Smooth muscle cell (in vitro differentiated cells): ENCODE data around the gene COL18A1. TPM values are rescaled to one million over a fixed set of nuclear protein-coding genes. Genes with fewer than 3 reads are reported as not detected.

ENCODE experiments used
- DNase-seq: peaks from one replicate; lab custom pipeline; 2025; ENCODE audit not compliant: unreplicated experiment; lab: John Stamatoyannopoulos, UW
- H2AFZ ChIP-seq: fragments of 200-600 bp; sonication (generic); 2 replicates; pipeline ENCODE4 v1.6.0; 2016; ENCODE audit warnings: antibody characterized with exemption, low read depth, mild to moderate bottlenecking
- H3F3A ChIP-seq: fragments of 200-600 bp; sonication (generic); 2 replicates; pipeline ENCODE4 v1.6.0; 2017; ENCODE audit warnings: antibody characterized with exemption, low read depth
- H3K27ac ChIP-seq: fragments of 200-600 bp; sonication (generic); 2 replicates; pipeline ENCODE4 v1.5.1; 2016; ENCODE audit warnings: low read depth, mild to moderate bottlenecking
- H3K27me3 ChIP-seq: fragments of 200-600 bp; sonication (generic); 2 replicates; pipeline ENCODE4 v1.6.1; 2016; ENCODE audit warnings: low read depth, mild to moderate bottlenecking
- H3K36me3 ChIP-seq: fragments of 200-600 bp; sonication (generic); 2 replicates; pipeline ENCODE4 v1.5.1; 2016; ENCODE audit warnings: low read depth
- H3K4me1 ChIP-seq: fragments of 200-600 bp; sonication (generic); 2 replicates; pipeline ENCODE4 v1.5.1; 2016; ENCODE audit warnings: low read depth
- H3K4me2 ChIP-seq: fragments of 200-600 bp; sonication (generic); 2 replicates; pipeline ENCODE4 v1.6.0; 2016; ENCODE audit warnings: mild to moderate bottlenecking
- H3K4me3 ChIP-seq: fragments of 200-600 bp; sonication (generic); 2 replicates; pipeline ENCODE4 v1.5.1; 2016; ENCODE audit warnings: mild to moderate bottlenecking
- H3K79me2 ChIP-seq: fragments of 200-600 bp; sonication (generic); 2 replicates; pipeline ENCODE4 v1.6.0; 2016; ENCODE audit warnings: low read depth, mild to moderate bottlenecking
- H3K9ac ChIP-seq: fragments of 200-600 bp; sonication (generic); 2 replicates; pipeline ENCODE4 v1.6.0; 2016; ENCODE audit warnings: low read depth
- H3K9me3 ChIP-seq: fragments of 200-600 bp; sonication (generic); replicated peaks from 2 replicates; pipeline ENCODE4 v1.5.1; 2016; ENCODE audit warnings: low read depth
- H4K20me1 ChIP-seq: fragments of 200-600 bp; sonication (generic); 2 replicates; pipeline ENCODE4 v1.6.0; 2016; ENCODE audit warnings: low read depth
- CTCF ChIP-seq: fragments of 200-600 bp; sonication (generic); IDR thresholded peaks from 2 replicates; pipeline ENCODE4 v1.5.1; 2017; ENCODE audit warnings: borderline replicate concordance, mild to moderate bottlenecking, antibody characterized with exemption; ENCODE audit not compliant: insufficient read depth, poor library complexity, severe bottlenecking
- WGBS: methylation state at CpG from one replicate; pipeline ENCODE4 v1.1.7; 2016; ENCODE audit warnings: low lambda C conversion rate; 5-methylcytosine and 5-hydroxymethylcytosine counted together
- polyA plus RNA-seq: library from polyadenylated mRNA; unstranded; fragments of >200 nt; fragmentation: Nextera tagmentation; extraction: Ambion mirVana; gene quantifications from 2 replicates; pipeline ENCODE4 v1.2.1, GENCODE V29; 2016
- total RNA-seq: library from RNA; depleted of rRNA; stranded (reverse); fragments of >200 nt; gene quantifications from 2 replicates; pipeline ENCODE4 v1.2.3, GENCODE V29; 2014

COL18A1 gene
- total and polyA plus RNA-seq, 2 experiments from 2014 or later = 192 to 485 TPM

- no peaks in the 10 kb centered on the region for H3K9me3 ChIP-seq
- H4K20me1 ChIP-seq = no peaks in the 10 kb centered on the region
- H3F3A ChIP-seq = no peaks in the 10 kb centered on the region
- H3K79me2 ChIP-seq = no peaks in the 10 kb centered on the region
- H3K4me3 ChIP-seq = no peak overlapping the region
- no peak for TF ChIP-seq CTCF
- H3K4me1 ChIP-seq = peaks cover 19% of the 10 kb centered on the region
- no peak for DNase-seq
- WGBS = 93% methylated on average over 18 of the region's 21 CpGs
- H3K27me3 ChIP-seq = no peaks in the 10 kb centered on the region
- no peak overlapping the region for H2AFZ ChIP-seq
- no peak overlapping the region for H3K9ac ChIP-seq
- no peak overlapping the region for H3K27ac ChIP-seq
- H3K4me2 ChIP-seq = no peak overlapping the region
- no peaks in the 10 kb centered on the region for H3K36me3 ChIP-seq
Measured at GRCh38 chr21:45379171-45379900, 25.6 kb upstream of the COL18A1 start.

- H3K4me1 ChIP-seq = peaks cover 19% of the 10 kb centered on the region
- no peaks in the 10 kb centered on the region for H3K36me3 ChIP-seq
- H2AFZ ChIP-seq = no peak overlapping the region
- H4K20me1 ChIP-seq = no peaks in the 10 kb centered on the region
- H3K9ac ChIP-seq = no peak overlapping the region
- H3K27ac ChIP-seq = no peak overlapping the region
- TF ChIP-seq CTCF = no peak
- DNase-seq = no peak
- H3K9me3 ChIP-seq = no peaks in the 10 kb centered on the region
- no peak overlapping the region for H3K4me3 ChIP-seq
- H3K27me3 ChIP-seq = no peaks in the 10 kb centered on the region
- H3F3A ChIP-seq = no peaks in the 10 kb centered on the region
- no peaks in the 10 kb centered on the region for H3K79me2 ChIP-seq
- H3K4me2 ChIP-seq = no peak overlapping the region
- WGBS = 96% methylated on average over 20 of the region's 35 CpGs
Measured at GRCh38 chr21:45379901-45380330, 25.0 kb upstream of the COL18A1 start.

GRCh38 chr21:45380566-45380965, 24.4 kb upstream of the COL18A1 start:
- Histone ChIP-seq H4K20me1 (no peaks in the 10 kb centered on the region), H3K4me2 (no peak overlapping the region), H3K4me3 (no peak overlapping the region), H3K79me2 (no peaks in the 10 kb centered on the region), H3K36me3 (no peaks in the 10 kb centered on the region), H3K27ac (no peak overlapping the region), H3K9me3 (no peaks in the 10 kb centered on the region), H3K4me1 (peaks cover 19% of the 10 kb centered on the region), H3K27me3 (no peaks in the 10 kb centered on the region), H3K9ac (no peak overlapping the region), H2AFZ (no peak overlapping the region), H3F3A (no peaks in the 10 kb centered on the region)
- 98% methylated on average over 30 of the region's 30 CpGs for WGBS
- no peak for TF ChIP-seq CTCF
- DNase-seq = no peak
